ENCODE results near the gene HDAC1. TPM values are rescaled to one million over a fixed set of nuclear protein-coding genes. Genes with fewer than 3 reads are reported as not detected.

HDAC1 gene
- total and polyA plus RNA-seq, 2 of the 4 experiments (the other 2 are of a cell fraction): 95.5 to 139 TPM

GRCh38 chr1:32285658-32286057, 6.2 kb upstream of the HDAC1 start:
- intact Hi-C loops (cut with micrococcal nuclease): no loop called here
- no peaks in the 10 kb centered on the region for H3K4me1 ChIP-seq (ENCODE audit: control insufficient read depth, insufficient read depth, low read length)
- no peak for TF ChIP-seq FOS (IDR thresholded peaks at IDR 0.05; ENCODE audit: low read depth, low read length)
- in situ Hi-C loops (cut with MboI; ENCODE audit: low sequenced_read_pairs): no loop called here
- no peaks in the 10 kb centered on the region for H3K36me3 ChIP-seq (ENCODE audit: control insufficient read depth, insufficient read depth, low read length)
- no peak overlapping the region for H3K4me3 ChIP-seq (ENCODE audit: insufficient read depth, low read depth, low read length)
- no peak overlapping the region for H2BK120ac ChIP-seq (ENCODE audit: low read depth, low read length)
- no peak overlapping the region for H2BK5ac ChIP-seq (ENCODE audit: low read depth, low read length, poor library complexity, severe bottlenecking)
- H3K9ac ChIP-seq (ENCODE audit: low read depth, low read length): no peak overlapping the region
- H2BK15ac ChIP-seq (ENCODE audit: low read depth, low read length): no peak overlapping the region
- H3K9me3 ChIP-seq (ENCODE audit: control insufficient read depth, insufficient read depth, low read length): no peaks in the 10 kb centered on the region
- 100% methylated on average over 1 of the region's 3 CpGs; no CpG with 5 or more reads in 1 of the 2 experiments for WGBS, 2 experiments (ENCODE audit: extremely low coverage in 2 of 2, insufficient read length in 1 of 2)
- H3K27ac ChIP-seq (ENCODE audit: insufficient read depth, low read length): no peak overlapping the region
- no peak overlapping the region for H2AK9ac ChIP-seq (replicated peaks; ENCODE audit: low read depth, low read length, poor library complexity)
- DNase-seq (no peak), ATAC-seq (ENCODE audit: low read depth) (no peak)
- no peak overlapping the region for H2BK20ac ChIP-seq (ENCODE audit: low read depth, low read length)
- H2AK5ac ChIP-seq (ENCODE audit: low read depth, low read length): no peak overlapping the region
- no peak overlapping the region for H3K23ac ChIP-seq (ENCODE audit: low read depth, low read length)
- H3K18ac ChIP-seq (ENCODE audit: low read depth, low read length): no peak overlapping the region
- H3K79me1 ChIP-seq (ENCODE audit: low read depth in 1 of 2, low read length in 2 of 2): no peaks in the 10 kb centered on the region
- no TSS peak for BruUV-seq (replicated peaks)
- no peak overlapping the region for H2AFZ ChIP-seq (replicated peaks; ENCODE audit: low read length, poor library complexity)
- H3K56ac ChIP-seq (ENCODE audit: extremely low read depth, insufficient read depth, low read length): no peak overlapping the region
- H3K14ac ChIP-seq (replicated peaks; ENCODE audit: low read depth, low read length): no peak overlapping the region
- POLR2A ChIA-PET (ENCODE audit: unreplicated experiment): no interaction called here
- no peak overlapping the region for H3K4ac ChIP-seq (ENCODE audit: low read depth, low read length)
- no peak overlapping the region for H3K4me2 ChIP-seq (ENCODE audit: low read depth, low read length)
- H4K8ac ChIP-seq (ENCODE audit: low read depth in 2 of 2, low read length in 2 of 2): no peak overlapping the region
- H4K5ac ChIP-seq (ENCODE audit: low read depth, low read length): no peak overlapping the region
- dilution Hi-C loops (cut with HindIII; ENCODE audit: low sequenced_read_pairs, unreplicated experiment): no loop called here
- H3K27me3 ChIP-seq (ENCODE audit: control insufficient read depth, insufficient read depth, low read length): no peaks in the 10 kb centered on the region
- CTCF ChIA-PET: no interaction called here
- H4K91ac ChIP-seq (ENCODE audit: insufficient read depth, low read depth, low read length): no peak overlapping the region
- no peaks in the 10 kb centered on the region for H4K20me1 ChIP-seq (ENCODE audit: insufficient read depth, low read length)
- no peaks in the 10 kb centered on the region for H3K9me1 ChIP-seq (ENCODE audit: insufficient read depth, low read length)

Data from IMR-90 (cell line).